H9 (cell line): ENCODE data around the gene OSBPL10. TPM values are rescaled to one million over a fixed set of nuclear protein-coding genes. Genes with fewer than 3 reads are reported as not detected.

ENCODE experiments used
- DNase-seq: peaks from one replicate; pipeline ENCODE4 v3.0.0-alpha.2; 2017
- H2AFZ ChIP-seq: one replicate; pipeline ENCODE4 v1.6.1; 2013; ENCODE audit warnings: mild to moderate bottlenecking, low read length, control low read depth, moderate library complexity
- H2AK5ac ChIP-seq: 2 replicates; pipeline ENCODE4 v1.6.1; 2013; ENCODE audit warnings: low read length, control low read depth, mixed read lengths; ENCODE audit not compliant: insufficient read length
- H2BK120ac ChIP-seq: one replicate; pipeline ENCODE4 v1.6.1; 2013; ENCODE audit warnings: low read depth, mild to moderate bottlenecking, low read length, control low read depth, inconsistent platforms; ENCODE audit not compliant: poor library complexity, severe bottlenecking
- H2BK12ac ChIP-seq: 2 replicates; pipeline ENCODE4 v1.6.1; 2013; ENCODE audit warnings: low read length, control low read depth, mixed read lengths, low read depth; ENCODE audit not compliant: insufficient read length
- H2BK15ac ChIP-seq: 2 replicates; pipeline ENCODE4 v1.6.1; 2013; ENCODE audit warnings: low read depth, low read length, control low read depth
- H2BK20ac ChIP-seq: one replicate; pipeline ENCODE4 v1.6.1; 2013; ENCODE audit warnings: low read depth, mild to moderate bottlenecking, low read length, control low read depth, inconsistent platforms; ENCODE audit not compliant: poor library complexity, severe bottlenecking
- H2BK5ac ChIP-seq: 2 replicates; pipeline ENCODE4 v1.6.1; 2013; ENCODE audit warnings: low read length, control low read depth, mixed read lengths; ENCODE audit not compliant: insufficient read length
- H3K14ac ChIP-seq: 2 replicates; pipeline ENCODE4 v1.6.1; 2013; ENCODE audit warnings: low read length, control low read depth; ENCODE audit not compliant: insufficient read depth
- H3K18ac ChIP-seq: 2 replicates; pipeline ENCODE4 v1.6.1; 2013; ENCODE audit warnings: low read depth, mild to moderate bottlenecking, mixed read lengths, low read length, control low read depth; ENCODE audit not compliant: insufficient read length
- H3K23ac ChIP-seq: 2 replicates; pipeline ENCODE4 v1.6.1; 2013; ENCODE audit warnings: low read length, control low read depth, mixed read lengths, low read depth; ENCODE audit not compliant: insufficient read length
- H3K23me2 ChIP-seq: 2 replicates; pipeline ENCODE4 v1.6.1; 2013; ENCODE audit warnings: low read depth, mild to moderate bottlenecking, mixed read lengths, low read length, control low read depth; ENCODE audit not compliant: insufficient read length, poor library complexity, severe bottlenecking
- H3K27ac ChIP-seq: 2 replicates; pipeline ENCODE4 v1.5.1; 2013; ENCODE audit warnings: low read length, control low read depth, mixed read lengths, low read depth; ENCODE audit not compliant: insufficient read length
- H3K27me3 ChIP-seq: 2 replicates; pipeline ENCODE4 v1.6.1; 2013; ENCODE audit warnings: low read length, control low read depth, inconsistent platforms; ENCODE audit not compliant: insufficient read depth
- H3K4ac ChIP-seq: 2 replicates; pipeline ENCODE4 v1.6.1; 2013; ENCODE audit warnings: low read depth, mild to moderate bottlenecking, control low read depth, inconsistent platforms, low read length, moderate library complexity
- H3K4me1 ChIP-seq: 2 replicates; pipeline ENCODE4 v1.6.1; 2013; ENCODE audit warnings: low read length, control low read depth, inconsistent platforms; ENCODE audit not compliant: insufficient read depth
- H3K4me2 ChIP-seq: 2 replicates; pipeline ENCODE4 v1.6.1; 2013; ENCODE audit warnings: low read length, control low read depth, mixed read lengths; ENCODE audit not compliant: insufficient read length, insufficient read depth
- H3K56ac ChIP-seq: 2 replicates; pipeline ENCODE4 v1.6.1; 2013; ENCODE audit warnings: low read depth, mild to moderate bottlenecking, mixed read lengths, low read length, control low read depth; ENCODE audit not compliant: insufficient read length
- H3K79me1 ChIP-seq: 2 replicates; pipeline ENCODE4 v1.6.1; 2013; ENCODE audit warnings: low read depth, mild to moderate bottlenecking, moderate library complexity, low read length, control low read depth, inconsistent platforms; ENCODE audit not compliant: insufficient read depth, poor library complexity, severe bottlenecking
- H3K79me2 ChIP-seq: 2 replicates; pipeline ENCODE4 v1.6.1; 2013; ENCODE audit warnings: low read length, control low read depth, inconsistent platforms; ENCODE audit not compliant: insufficient read depth
- H3K9ac ChIP-seq: 2 replicates; pipeline ENCODE4 v1.6.1; 2013; ENCODE audit warnings: low read length, control low read depth, mixed read lengths; ENCODE audit not compliant: insufficient read length; ENCODE audit errors: extremely low read depth
- H3K9me3 ChIP-seq: one replicate; pipeline ENCODE4 v1.6.1; 2013; ENCODE audit warnings: low read depth, low read length, inconsistent platforms; ENCODE audit not compliant: control insufficient read depth
- H3T11ph ChIP-seq: one replicate; pipeline ENCODE4 v1.6.1; 2013; ENCODE audit warnings: mild to moderate bottlenecking, low read length, control low read depth, inconsistent platforms
- H4K20me1 ChIP-seq: one replicate; pipeline ENCODE4 v1.6.1; 2013; ENCODE audit not compliant: control insufficient read depth, insufficient read length, insufficient read depth
- H4K5ac ChIP-seq: 2 replicates; pipeline ENCODE4 v1.6.1; 2013; ENCODE audit warnings: low read depth, mild to moderate bottlenecking, mixed read lengths, low read length, control low read depth; ENCODE audit not compliant: insufficient read length
- H4K8ac ChIP-seq: replicated peaks from 2 replicates; pipeline ENCODE4 v1.6.1; 2013; ENCODE audit warnings: low read length, control low read depth, mixed read lengths, low read depth; ENCODE audit not compliant: insufficient read length
- H4K91ac ChIP-seq: 2 replicates; pipeline ENCODE4 v1.6.1; 2013; ENCODE audit warnings: low read depth, mild to moderate bottlenecking, moderate library complexity, mixed read lengths, low read length, control low read depth; ENCODE audit not compliant: insufficient read length
- H3K27ac Mint-ChIP-seq, 3 experiments: 2 replicates in 2 of 3; 3 replicates in 1 of 3; pipeline ENCODE4 v1.8.0; 2020 to 2021; ENCODE audit warnings: mixed read lengths in 3 of 3, mild to moderate bottlenecking in 1 of 3, moderate library complexity in 1 of 3
- H3K27me3 Mint-ChIP-seq: 2 replicates; pipeline ENCODE4 v1.8.0; 2021; ENCODE audit warnings: low read depth, mild to moderate bottlenecking, moderate library complexity, mixed read lengths
- H3K36me3 Mint-ChIP-seq, 3 experiments: 2 replicates in 2 of 3; 3 replicates in 1 of 3; pipeline ENCODE4 v1.8.0; 2020 to 2021; ENCODE audit warnings: low read depth in 3 of 3, mixed read lengths in 3 of 3; ENCODE audit not compliant: insufficient read depth in 1 of 3
- H3K4me1 Mint-ChIP-seq, 2 experiments: 2 replicates each; pipeline ENCODE4 v1.8.0; 2020; ENCODE audit warnings: mixed read lengths in 2 of 2
- H3K4me3 Mint-ChIP-seq, 2 experiments: 2 replicates in 1 of 2; 3 replicates in 1 of 2; pipeline ENCODE4 v1.8.0; 2020 to 2021; ENCODE audit warnings: mild to moderate bottlenecking in 2 of 2, mixed read lengths in 2 of 2, moderate library complexity in 1 of 2
- H3K9me3 Mint-ChIP-seq, 2 experiments: 2 replicates in 1 of 2; 3 replicates in 1 of 2; pipeline ENCODE4 v1.8.0; 2020; ENCODE audit warnings: mild to moderate bottlenecking in 2 of 2, mixed read lengths in 2 of 2, moderate library complexity in 1 of 2
- CTCF ChIP-seq: fragments of 200-600 bp; sonication (generic); conservative IDR thresholded peaks from 3 replicates; pipeline ENCODE4 v1.8.0; 2021; ENCODE audit warnings: antibody characterized with exemption, mild to moderate bottlenecking
- WGBS: extraction: QIAGEN DNeasy Blood & Tissue Kit; methylation state at CpG from one replicate; pipeline ENCODE4 v1.1.7; 2013; ENCODE audit warnings: missing lambda C conversion rate, low lambda C conversion rate, mixed read lengths; ENCODE audit not compliant: insufficient read length; ENCODE audit errors: extremely low coverage; 5-methylcytosine and 5-hydroxymethylcytosine counted together
- total RNA-seq: library from RNA; stranded (reverse); gene quantifications from 2 replicates; pipeline ENCODE4 v1.2.1, GENCODE V29; 2021

OSBPL10 gene
- total RNA-seq, 1 experiment from 2014 or later = 42.7 TPM

GRCh38 chr3:31833391-31834190, 147.5 kb downstream of the OSBPL10 start:
- Histone ChIP-seq H2BK20ac (no peak overlapping the region), H2AK5ac (no peak overlapping the region), H2BK15ac (no peak overlapping the region), H3K14ac (no peak overlapping the region), H4K8ac (no peak overlapping the region), H3K4me1 (peaks cover 2% of the 10 kb centered on the region; the same call in 1 of the 2 replicates), H2BK12ac (no peak overlapping the region), H2BK120ac (no peak overlapping the region), H3K79me1 (peaks cover 2% of the 10 kb centered on the region), H3K18ac (no peak overlapping the region), H3K9me3 (no peaks in the 10 kb centered on the region), H3K23me2 (no peaks in the 10 kb centered on the region), H3K4ac (no peak overlapping the region), H3K56ac (no peak overlapping the region), H4K20me1 (no peaks in the 10 kb centered on the region), H4K5ac (no peak overlapping the region), H3K23ac (no peak overlapping the region), H3K4me2 (no peak overlapping the region), H3K27me3 (no peaks in the 10 kb centered on the region), H4K91ac (no peak overlapping the region), H3K79me2 (peaks cover 1% of the 10 kb centered on the region; the same call in 1 of the 2 replicates), H3K27ac (no peak overlapping the region), H3K9ac (no peak overlapping the region), H2BK5ac (no peak overlapping the region), H3T11ph (no peak overlapping the region), H2AFZ (no peak overlapping the region)
- no peak for TF ChIP-seq CTCF
- DNase-seq = no peak
- H3K4me1 Mint-ChIP-seq = peaks cover 26 to 30% of the 10 kb centered on the region in 2 experiments
- H3K9me3 Mint-ChIP-seq = no peaks in the 10 kb centered on the region
- H3K36me3 Mint-ChIP-seq = peaks cover 0 to 6% (median 2%) of the 10 kb centered on the region in 3 experiments; a peak in 4 of 7 replicates
- no peak overlapping the region; a peak in 1 of 7 replicates for H3K27ac Mint-ChIP-seq
- WGBS = no CpG with 5 or more reads among the region's 6 CpGs
- H3K27me3 Mint-ChIP-seq = no peaks in the 10 kb centered on the region; the same call in 1 of the 2 replicates
- H3K4me3 Mint-ChIP-seq = no peak overlapping the region
